ENCODE results near the gene XYLT1. TPM values are rescaled to one million over a fixed set of nuclear protein-coding genes. Genes with fewer than 3 reads are reported as not detected.

The XYLT1 gene
- total and polyA plus RNA-seq, 2 of the 13 experiments (the other 11 are each of a cell fraction or from before 2014, with no cell fraction given) = not detected

DNA sequence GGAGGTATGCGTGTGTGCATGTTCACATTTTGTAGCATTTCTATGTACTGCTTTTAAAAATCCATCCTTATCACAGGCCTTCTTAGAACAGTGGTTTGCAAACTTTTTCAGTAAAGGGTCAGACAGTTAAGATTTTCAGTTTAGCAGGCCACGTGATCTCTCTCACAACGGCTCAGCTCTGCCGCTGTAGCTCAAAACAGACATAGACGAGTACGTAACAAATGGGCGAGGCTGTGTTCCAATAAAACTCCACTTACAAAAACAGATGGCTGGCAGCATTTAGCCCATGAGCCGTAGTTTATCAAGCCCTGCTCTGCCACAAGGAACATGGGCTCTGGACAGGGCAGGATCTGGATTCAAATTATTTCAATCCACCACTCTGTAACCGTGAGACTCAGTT lies 141.8 kb downstream of the XYLT1 start (continued):
- TF ChIP-seq, protein P1, sequence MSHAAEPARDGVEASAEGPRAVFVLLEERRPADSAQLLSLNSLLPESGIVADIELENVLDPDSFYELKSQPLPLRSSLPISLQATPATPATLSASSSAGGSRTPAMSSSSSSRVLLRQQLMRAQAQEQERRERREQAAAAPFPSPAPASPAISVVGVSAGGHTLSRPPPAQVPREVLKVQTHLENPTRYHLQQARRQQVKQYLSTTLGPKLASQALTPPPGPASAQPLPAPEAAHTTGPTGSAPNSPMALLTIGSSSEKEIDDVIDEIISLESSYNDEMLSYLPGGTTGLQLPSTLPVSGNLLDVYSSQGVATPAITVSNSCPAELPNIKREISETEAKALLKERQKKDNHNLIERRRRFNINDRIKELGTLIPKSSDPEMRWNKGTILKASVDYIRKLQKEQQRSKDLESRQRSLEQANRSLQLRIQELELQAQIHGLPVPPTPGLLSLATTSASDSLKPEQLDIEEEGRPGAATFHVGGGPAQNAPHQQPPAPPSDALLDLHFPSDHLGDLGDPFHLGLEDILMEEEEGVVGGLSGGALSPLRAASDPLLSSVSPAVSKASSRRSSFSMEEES (CRISPR knock-in tag; IDR thresholded peaks at IDR 0.05) = no peak
- no peak for TF ChIP-seq ZNF44 (CRISPR knock-in tag; IDR thresholded peaks at IDR 0.05)
- TF ChIP-seq MED1 (CRISPR knock-in tag; IDR thresholded peaks at IDR 0.05) = no peak
- no peak for TF ChIP-seq ZNF484 (CRISPR knock-in tag; IDR thresholded peaks at IDR 0.05; ENCODE audit: borderline replicate concordance, low read depth)
- no peak for TF ChIP-seq KAT7 (CRISPR knock-in tag; IDR thresholded peaks at IDR 0.05; ENCODE audit: borderline replicate concordance)
- no peak for TF ChIP-seq KLF9 (CRISPR knock-in tag; IDR thresholded peaks at IDR 0.05; ENCODE audit: low read depth)
- TF ChIP-seq, protein P2, sequence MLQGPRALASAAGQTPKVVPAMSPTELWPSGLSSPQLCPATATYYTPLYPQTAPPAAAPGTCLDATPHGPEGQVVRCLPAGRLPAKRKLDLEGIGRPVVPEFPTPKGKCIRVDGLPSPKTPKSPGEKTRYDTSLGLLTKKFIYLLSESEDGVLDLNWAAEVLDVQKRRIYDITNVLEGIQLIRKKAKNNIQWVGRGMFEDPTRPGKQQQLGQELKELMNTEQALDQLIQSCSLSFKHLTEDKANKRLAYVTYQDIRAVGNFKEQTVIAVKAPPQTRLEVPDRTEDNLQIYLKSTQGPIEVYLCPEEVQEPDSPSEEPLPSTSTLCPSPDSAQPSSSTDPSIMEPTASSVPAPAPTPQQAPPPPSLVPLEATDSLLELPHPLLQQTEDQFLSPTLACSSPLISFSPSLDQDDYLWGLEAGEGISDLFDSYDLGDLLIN (CRISPR knock-in tag; IDR thresholded peaks at IDR 0.05; ENCODE audit: borderline replicate concordance) = no peak
- no peak for TF ChIP-seq ASH2L (IDR thresholded peaks at IDR 0.05; ENCODE audit: insufficient read length, low read depth, low read length)
- TF ChIP-seq STAT5B (CRISPR knock-in tag; IDR thresholded peaks at IDR 0.05) = no peak
- TF ChIP-seq NFYB (CRISPR knock-in tag; IDR thresholded peaks at IDR 0.05) = no peak
- TF ChIP-seq ZNF746 (CRISPR knock-in tag; IDR thresholded peaks at IDR 0.05) = no peak

DNA sequence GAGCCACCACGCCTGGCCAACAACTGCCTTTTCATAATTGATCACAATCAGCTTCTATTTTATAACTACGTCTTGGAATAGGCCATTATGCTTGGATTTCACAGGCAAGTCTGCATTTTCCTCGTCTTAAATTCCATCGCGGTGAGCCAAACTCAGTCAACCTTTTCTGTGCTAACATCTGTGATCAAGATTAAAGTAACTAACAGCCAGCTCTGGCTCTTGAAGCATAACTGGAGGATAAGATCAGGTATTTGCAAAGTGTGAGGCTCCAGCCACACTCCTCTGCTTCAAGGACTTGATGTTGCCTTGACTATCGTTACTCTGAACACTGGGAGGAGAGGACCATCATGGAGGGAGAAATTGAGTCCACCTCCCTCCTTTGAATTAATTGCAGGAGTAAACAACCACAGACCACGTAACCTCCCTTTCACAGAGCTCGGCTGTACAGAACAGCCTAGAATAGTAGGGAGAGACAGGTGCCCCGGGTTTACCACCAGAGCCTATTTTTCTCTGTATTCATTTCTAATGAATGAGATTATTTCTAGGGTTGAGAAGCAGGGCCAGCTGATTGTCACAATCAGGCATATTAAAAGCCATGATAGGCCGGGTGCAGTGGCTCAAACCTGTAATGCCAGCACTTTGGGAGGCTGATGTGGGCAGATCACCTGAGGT lies 143.0 kb downstream of the XYLT1 start:
- DNase-seq (ENCODE audit: low spot score) (no peak), FAIRE-seq (no peak), ATAC-seq (no peak)
- CTCF ChIA-PET (ENCODE audit: low intra/inter-chr PET ratio, low total read pairs) = no interaction called here
- TF ChIP-seq, protein P3, sequence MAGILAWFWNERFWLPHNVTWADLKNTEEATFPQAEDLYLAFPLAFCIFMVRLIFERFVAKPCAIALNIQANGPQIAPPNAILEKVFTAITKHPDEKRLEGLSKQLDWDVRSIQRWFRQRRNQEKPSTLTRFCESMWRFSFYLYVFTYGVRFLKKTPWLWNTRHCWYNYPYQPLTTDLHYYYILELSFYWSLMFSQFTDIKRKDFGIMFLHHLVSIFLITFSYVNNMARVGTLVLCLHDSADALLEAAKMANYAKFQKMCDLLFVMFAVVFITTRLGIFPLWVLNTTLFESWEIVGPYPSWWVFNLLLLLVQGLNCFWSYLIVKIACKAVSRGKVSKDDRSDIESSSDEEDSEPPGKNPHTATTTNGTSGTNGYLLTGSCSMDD (CRISPR knock-in tag; IDR thresholded peaks at IDR 0.05) = no peak
- peak in 1 of 2 experiments; percentile 31; a peak in 1 of 4 replicates for TF ChIP-seq MAFK (conservative IDR thresholded peaks at IDR 0.05 in 1 of 2, IDR thresholded peaks at IDR 0.05 in 1 of 2; ENCODE audit: low read length in 2 of 2)
- H3K4me3 ChIP-seq (replicated peaks in 1 of 3; ENCODE audit: insufficient read depth in 1 of 3, low read depth in 2 of 3, low read length in 3 of 3) = no peak overlapping the region
- H4K20me1 ChIP-seq (ENCODE audit: insufficient read depth, low read length) = no peaks in the 10 kb centered on the region
- no peaks in the 10 kb centered on the region for H3K4me1 ChIP-seq (ENCODE audit: insufficient read depth, low read length)
- in situ Hi-C loops (cut with HindIII; ENCODE audit: extremely low pct_ligation_motif_present, low pct_unique_long_range_greater_than_20kb) = no loop called here
- H2AFZ ChIP-seq (ENCODE audit: low read length) = no peak overlapping the region
- H3K4me2 ChIP-seq (ENCODE audit: low read depth, low read length) = no peak overlapping the region
- no peaks in the 10 kb centered on the region for H3K9me3 ChIP-seq (ENCODE audit: low read length)
- intact Hi-C loops (cut with micrococcal nuclease; ENCODE audit: unreplicated experiment) = no loop called here
- whole genome bisulfite sequencing (ENCODE audit: low lambda C conversion rate) = 50% methylated on average over 10 of the region's 10 CpGs
- peaks cover 6 to 16% of the 10 kb centered on the region in 2 experiments; a peak in 2 of 5 replicates for H3K27me3 ChIP-seq (ENCODE audit: control insufficient read depth in 1 of 2, insufficient read depth in 2 of 2, low read length in 2 of 2)
- no peaks in the 10 kb centered on the region for H3K79me2 ChIP-seq (ENCODE audit: insufficient read depth, low read length)
- POLR2A ChIA-PET = no interaction called here
- H3K27ac ChIP-seq (ENCODE audit: extremely low read length, insufficient read depth, low read length) = no peak overlapping the region
- no peaks in the 10 kb centered on the region for H3K36me3 ChIP-seq (replicated peaks in 1 of 2; ENCODE audit: control insufficient read depth in 1 of 2, insufficient read depth in 2 of 2, low read length in 2 of 2)
- no peak overlapping the region for H3K9ac ChIP-seq (ENCODE audit: insufficient read depth, low read depth, low read length)
- BruUV-seq (replicated peaks) = no TSS peak

Measured in HepG2 (cell line).